T47D (cell line): Measurements from ENCODE around the gene DMD.

Experiments
- DNase-seq, 2 experiments: peaks; one replicate each; pipeline versions ENCODE4 v3.0.0 to v3.0.0-alpha.2; 2011 to 2012; ENCODE audit warnings: low read depth in 1 of 2, low spot score in 1 of 2
- JUND ChIP-seq: IDR thresholded peaks from 2 replicates; pipeline ENCODE4 v1.6.1; 2012; ENCODE audit warnings: low read depth
- in situ Hi-C: cut with HindIII; loops from 2 replicates; pipeline ENCODE4 v1.10.0; 2016; ENCODE audit warnings: low sequenced_read_pairs, low pct_unique_long_range_greater_than_20kb

Gene DMD

GRCh38 chrX:31139961-31140360 lies 2071.4 kb downstream of the DMD start:
- DNase-seq, result no peak
- in situ Hi-C loops, result no loop called here
- no peak for TF ChIP-seq JUND

GRCh38 chrX:31138124-31138523 lies 2073.2 kb downstream of the DMD start:
- no peak for TF ChIP-seq JUND
- no peak for DNase-seq
- in situ Hi-C loops, result no loop called here

DNA sequence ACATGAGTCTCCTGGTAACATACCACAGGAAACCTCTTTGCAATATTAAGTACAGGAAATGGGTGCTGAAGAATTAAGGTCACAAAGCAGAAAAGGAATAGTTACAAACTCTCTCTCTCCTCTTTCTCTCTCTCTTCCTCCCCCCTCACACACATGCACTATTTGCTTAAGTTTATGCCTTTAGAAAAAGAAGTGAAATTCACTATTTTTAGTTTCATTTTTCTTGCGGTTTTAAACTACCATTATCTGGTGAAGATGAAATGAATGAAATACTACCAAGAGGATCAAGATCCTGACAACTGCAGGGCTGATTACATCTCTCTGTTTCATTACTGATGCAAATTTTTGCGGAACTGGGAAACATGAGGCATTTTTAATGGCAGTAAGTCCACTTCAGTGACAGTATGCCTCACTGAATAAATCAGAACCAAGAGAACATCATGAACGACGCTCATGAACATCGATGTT lies 2075.2 kb downstream of the DMD start:
- in situ Hi-C loops, result no loop called here
- no peak for DNase-seq

DNA sequence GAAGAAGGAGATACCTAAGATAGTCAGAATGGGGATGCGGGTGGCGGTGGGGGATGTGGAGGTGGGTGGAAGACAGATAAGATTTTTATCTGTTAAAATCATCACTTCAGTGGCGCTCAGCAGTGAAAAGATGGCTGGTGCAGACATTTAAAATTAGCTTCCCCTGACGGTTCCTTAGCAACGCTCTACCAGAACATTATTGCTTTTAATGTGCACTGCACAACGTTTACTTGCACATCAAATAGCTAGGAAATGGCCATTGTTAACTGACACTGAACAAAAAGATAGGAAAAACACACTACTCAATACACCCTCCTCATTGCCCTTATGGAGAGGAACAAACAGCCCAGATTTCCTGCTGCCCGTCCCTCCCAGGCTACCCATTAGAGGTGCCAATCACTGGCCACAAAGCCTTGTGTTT lies 2078.5 kb downstream of the DMD start:
- no peak for TF ChIP-seq JUND

More for the DNA sequence above, 2075.2 kb downstream of the DMD start:
- TF ChIP-seq JUND, result no peak

DNA sequence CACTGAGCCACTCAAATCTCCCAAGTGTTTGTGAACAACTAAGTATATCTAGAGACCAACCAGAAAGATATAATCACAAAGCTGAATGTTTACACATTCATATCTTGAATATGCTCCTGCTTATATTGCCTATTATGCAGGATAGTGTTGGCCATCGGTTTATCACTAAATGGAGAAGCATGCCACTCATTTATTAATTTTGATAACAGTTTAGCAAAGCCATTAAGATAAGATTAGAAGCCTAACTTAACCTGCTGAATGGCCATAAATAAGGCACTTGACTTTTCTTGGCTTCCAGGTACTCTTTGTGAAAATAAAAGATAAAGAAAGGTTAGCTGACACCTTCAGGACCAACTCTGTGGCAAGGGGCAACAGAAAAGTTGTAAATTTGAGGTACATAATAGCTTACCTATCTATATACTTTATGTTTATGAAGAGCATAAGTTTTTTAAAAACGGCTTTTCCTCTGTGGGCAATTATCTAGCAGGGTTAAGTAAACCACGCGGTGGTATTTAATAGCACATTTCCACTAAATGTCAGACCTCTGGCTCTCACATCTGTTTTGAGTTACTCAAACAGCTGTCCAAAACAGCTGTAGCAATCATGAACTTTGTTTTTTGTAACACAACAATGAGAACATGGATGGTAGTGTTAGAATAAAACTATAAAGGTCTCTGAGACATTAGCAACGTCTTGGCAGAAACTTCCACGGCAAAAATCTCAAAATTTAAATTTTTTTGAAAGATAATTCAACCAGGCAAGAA lies 2080.7 kb downstream of the DMD start:
- in situ Hi-C loops, result no loop called here
- TF ChIP-seq JUND, result no peak
- DNase-seq, result no peak

More for the DNA sequence above, 2078.5 kb downstream of the DMD start:
- no peak for DNase-seq
- in situ Hi-C loops, result no loop called here

DNA sequence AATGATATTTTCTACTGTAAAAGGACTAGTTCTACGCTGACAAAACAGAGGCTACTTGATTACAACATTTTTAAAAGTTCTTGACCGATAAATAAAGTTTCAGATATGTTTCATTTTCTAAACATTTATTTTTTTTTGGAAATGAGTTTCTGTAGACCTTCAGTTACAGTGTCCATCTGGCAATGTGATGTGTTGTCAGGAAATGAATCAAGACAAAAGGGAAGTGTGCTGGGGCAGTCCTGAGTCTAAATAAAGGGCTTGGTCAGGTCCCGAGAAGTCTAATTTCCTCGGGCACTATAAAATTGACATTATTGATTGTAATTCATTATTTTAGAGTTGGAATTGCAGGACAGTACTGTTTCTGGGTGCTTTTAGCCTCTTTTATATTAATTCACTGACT lies 2082.5 kb downstream of the DMD start:
- in situ Hi-C loops, result no loop called here
- no peak for TF ChIP-seq JUND
- no peak for DNase-seq

DNA sequence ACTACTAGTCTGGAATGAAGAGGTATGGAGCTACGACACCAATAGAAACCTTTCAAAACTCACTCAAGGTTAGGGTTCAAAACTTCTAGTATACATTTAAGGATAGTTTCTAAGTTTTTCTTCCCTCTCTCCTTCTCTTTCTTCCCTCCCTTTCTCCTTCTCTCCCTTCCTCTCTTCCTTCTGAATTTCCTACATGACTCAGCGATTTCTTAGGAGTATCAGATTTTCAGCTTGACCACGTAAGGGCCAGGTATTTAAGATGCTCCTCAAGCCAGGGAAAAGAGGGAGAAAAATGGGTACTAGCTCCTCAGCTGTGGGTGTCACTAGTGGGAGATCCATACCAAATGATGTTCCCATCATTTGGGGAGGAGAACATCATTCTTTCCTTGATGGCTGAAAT lies 2083.6 kb downstream of the DMD start:
- no peak for TF ChIP-seq JUND
- in situ Hi-C loops, result no loop called here
- DNase-seq, result no peak

DNA sequence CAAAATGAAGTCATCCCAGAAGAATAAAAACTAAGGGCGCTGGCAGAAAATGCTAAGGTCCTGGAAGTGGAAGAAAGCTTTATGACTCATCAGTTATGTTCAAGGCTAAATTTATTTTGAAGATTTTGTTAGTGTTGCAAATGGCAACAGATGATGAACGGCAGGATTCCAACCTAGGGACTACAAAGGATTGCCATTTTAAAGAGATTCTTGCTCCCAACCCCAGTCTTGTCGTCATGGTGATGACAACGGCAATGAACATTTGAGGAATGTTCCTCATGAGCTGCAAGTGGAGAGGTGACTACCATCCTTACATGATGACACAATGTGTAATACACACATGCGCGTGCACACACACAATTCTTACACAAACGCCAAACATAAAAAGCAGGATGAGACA lies 2085.1 kb downstream of the DMD start:
- in situ Hi-C loops, result no loop called here
- TF ChIP-seq JUND, result no peak
- DNase-seq, result no peak

DNA sequence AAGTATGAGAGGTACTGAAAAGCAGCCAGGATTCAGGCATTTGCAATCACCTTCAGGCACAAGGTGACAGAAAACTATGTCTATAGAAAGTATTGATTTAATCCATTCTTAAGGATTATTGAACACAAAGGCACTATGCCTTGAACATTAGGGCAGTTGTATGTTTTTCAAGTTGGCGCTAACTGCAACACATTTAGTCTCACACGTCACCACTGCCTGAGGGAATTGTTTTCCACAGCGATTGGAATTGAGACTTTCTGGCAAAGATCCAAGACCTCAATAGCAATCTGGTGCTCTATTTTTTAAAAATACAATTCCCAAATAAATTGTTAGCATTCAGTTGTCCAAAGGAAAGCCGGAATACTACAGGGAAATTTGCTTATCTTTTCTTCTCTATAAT lies 2086.8 kb downstream of the DMD start:
- DNase-seq, result no peak
- in situ Hi-C loops, result no loop called here
- no peak for TF ChIP-seq JUND

- no peak for DNase-seq
- TF ChIP-seq JUND, result no peak
- in situ Hi-C loops, result no loop called here
These were observed 2088.0 kb downstream of the DMD start for GRCh38 chrX:31123335-31123734.

DNA sequence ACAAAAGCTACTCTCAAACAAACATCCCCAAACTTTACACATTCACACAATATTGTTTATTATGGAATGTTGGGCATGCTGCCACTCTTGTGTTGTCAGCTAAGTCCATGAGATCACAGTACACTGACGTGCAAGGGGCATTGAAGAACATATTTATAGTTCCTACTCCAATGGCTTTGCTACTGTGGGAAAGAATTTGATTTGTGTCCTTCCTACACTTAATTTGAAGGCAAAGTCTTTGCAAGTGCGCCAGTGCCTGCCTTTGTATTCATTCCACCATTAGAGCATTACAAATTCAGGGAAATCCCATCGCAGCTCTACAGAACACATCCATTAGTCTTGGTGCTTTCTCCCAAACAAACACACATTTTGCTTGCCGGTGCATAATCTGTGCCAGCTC lies 2094.1 kb downstream of the DMD start:
- no peak for DNase-seq
- in situ Hi-C loops, result no loop called here
- no peak for TF ChIP-seq JUND

DNA sequence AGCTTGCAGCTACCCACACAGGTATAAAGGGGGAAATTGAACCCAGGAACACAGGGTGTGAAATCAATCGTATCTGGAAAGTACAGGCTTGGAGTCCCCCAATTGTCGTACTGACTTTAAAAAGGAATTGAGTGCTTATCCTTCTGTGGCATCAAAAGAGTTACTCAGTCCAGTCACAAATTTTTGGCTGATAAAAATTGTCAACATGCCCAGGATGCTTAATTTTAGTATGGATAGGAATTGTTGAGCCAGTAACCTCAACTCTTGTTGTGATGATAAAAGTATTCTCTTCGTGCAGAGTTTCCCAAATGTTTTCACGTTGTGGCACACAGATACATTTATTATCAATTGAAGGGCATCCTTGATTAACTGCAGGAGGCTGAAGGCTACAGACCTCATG lies 2096.0 kb downstream of the DMD start:
- in situ Hi-C loops, result no loop called here
- no peak for DNase-seq
- TF ChIP-seq JUND, result no peak

DNA sequence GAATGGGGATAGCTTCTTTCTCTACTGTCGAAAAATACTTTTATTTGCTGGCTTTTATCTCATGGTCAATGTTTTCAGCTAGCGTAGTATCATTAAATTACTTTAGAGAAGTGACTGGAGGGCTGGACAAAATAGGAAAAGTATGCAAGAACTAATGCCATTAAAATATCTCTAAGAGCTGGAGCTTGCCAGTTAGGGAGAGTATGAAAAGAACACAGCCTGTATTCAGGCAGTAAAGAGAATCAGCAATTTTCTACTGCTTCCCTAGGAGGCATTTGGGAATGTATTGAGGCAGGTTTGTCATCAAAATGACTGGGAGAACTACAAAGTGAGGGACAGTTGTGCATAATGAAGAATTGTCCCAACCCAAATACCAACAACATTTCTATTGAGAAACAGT lies 2096.5 kb downstream of the DMD start:
- no peak for TF ChIP-seq JUND
- DNase-seq, result no peak
- in situ Hi-C loops, result no loop called here

DNA sequence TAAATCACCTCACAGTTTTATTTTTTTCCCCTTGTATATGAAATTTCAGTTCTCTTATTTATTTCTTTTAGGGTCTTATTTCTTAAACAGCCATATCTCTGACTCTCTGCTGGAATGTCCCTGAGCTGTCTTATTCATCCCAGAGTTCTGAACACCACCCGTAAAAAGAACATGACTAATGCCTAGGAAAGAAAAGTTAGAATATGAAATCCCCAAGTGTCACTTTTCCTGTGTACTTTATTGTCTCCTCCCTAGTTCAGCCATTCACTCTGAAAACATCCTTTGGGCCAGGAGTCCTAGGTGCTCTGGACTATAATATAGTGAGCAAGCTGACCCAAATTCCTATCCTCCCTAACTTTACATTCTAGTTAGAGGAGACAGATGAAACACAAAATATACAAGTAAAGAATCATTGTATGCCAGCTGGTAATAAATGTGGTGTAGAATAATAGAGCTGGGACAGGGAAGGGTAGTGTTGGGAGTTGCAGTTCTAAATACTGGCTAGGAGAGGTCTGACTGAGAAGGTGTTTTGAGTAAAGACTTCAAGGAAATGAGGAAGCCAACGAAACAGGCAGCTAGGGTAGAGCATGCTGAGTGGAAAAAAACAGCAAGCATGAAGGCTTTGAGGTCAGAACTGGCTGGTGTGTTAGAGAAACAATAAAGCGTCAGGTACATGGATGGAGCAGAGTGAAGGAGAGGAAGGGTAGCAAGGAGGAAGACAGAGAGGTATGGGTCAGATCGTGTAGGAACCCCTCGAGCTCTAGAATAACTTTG lies 2098.9 kb downstream of the DMD start:
- TF ChIP-seq JUND, result no peak
- in situ Hi-C loops, result no loop called here
- no peak for DNase-seq
